ENCODE results near the gene LPAR4.

GRCh38 chrX:78710171-78710570, 37.3 kb upstream of the LPAR4 start:
- TF ChIP-seq, protein P1, sequence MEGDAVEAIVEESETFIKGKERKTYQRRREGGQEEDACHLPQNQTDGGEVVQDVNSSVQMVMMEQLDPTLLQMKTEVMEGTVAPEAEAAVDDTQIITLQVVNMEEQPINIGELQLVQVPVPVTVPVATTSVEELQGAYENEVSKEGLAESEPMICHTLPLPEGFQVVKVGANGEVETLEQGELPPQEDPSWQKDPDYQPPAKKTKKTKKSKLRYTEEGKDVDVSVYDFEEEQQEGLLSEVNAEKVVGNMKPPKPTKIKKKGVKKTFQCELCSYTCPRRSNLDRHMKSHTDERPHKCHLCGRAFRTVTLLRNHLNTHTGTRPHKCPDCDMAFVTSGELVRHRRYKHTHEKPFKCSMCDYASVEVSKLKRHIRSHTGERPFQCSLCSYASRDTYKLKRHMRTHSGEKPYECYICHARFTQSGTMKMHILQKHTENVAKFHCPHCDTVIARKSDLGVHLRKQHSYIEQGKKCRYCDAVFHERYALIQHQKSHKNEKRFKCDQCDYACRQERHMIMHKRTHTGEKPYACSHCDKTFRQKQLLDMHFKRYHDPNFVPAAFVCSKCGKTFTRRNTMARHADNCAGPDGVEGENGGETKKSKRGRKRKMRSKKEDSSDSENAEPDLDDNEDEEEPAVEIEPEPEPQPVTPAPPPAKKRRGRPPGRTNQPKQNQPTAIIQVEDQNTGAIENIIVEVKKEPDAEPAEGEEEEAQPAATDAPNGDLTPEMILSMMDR (IDR thresholded peaks at IDR 0.05 in 8 of 11, conservative IDR thresholded peaks at IDR 0.05 in 3 of 11), result no peak
- no peak for TF ChIP-seq POLR2AphosphoS5 (IDR thresholded peaks at IDR 0.05)
- no peak for TF ChIP-seq POLR2A (IDR thresholded peaks at IDR 0.05)
